H4 (cell line): ENCODE measurements around the gene SYNE2. TPM values are rescaled to one million over a fixed set of nuclear protein-coding genes. Genes with fewer than 3 reads are reported as not detected.

Experiments
- DNase-seq: peaks from one replicate; pipeline ENCODE4 v3.0.0-alpha.2; 2015; ENCODE audit warnings: low spot score
- total RNA-seq: library from RNA; depleted of rRNA; stranded (reverse); fragments of >200 nt; shearing (Covaris generic); gene quantifications from 2 replicates; pipeline ENCODE4 v1.2.3, GENCODE V29; 2014

SYNE2 gene
- total RNA-seq, 1 experiment from 2014 or later, result 10.3 TPM

DNA sequence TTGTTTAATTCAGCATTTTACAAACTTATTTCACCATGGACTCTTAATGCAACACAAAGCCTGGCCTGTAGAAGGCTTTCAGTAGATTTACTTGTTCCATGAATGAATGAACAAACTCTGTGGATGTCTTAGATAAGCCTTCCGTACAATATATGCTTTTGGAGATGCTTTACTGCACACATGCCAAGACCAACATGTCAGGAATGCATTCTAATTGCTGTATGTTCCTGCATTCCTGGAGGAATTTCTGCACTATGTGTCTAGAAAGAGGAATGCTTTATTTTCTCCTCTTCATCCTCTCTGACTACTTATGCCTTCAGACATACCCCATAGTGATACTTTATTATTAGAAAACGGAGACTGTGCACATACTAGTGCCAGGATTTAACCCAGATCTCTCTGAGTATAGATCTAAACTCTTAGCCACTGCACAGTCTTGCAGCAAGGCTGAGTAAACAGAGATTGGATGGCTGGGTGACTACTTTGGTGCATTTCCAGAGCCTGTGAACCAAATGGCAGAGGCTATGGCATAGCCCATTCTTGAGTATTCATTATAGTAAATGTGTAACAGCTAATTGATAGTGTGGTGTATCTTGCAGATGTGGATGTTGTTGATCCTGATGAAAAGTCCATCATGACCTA is 108.2 kb downstream of the SYNE2 start:
- DNase-seq, result no peak

DNA sequence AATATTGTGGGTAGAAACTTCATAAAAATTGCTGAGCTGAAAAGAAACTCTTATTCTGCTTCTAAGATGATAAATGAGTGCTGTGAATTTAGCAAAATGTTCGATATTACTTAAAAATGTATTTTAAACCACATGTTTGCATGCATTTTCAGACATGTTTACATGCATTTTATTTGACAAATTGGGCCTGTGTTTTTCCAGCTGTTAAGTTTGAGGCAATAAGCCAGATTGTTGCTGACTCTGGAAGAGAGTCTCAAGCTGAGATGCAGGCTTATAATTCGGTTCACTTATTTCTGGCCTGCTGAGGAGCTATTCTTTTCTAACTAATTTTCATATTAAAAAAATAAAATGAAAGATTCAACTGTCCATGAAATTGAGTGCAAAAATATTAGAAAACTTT is 110.1 kb downstream of the SYNE2 start:
- DNase-seq, result no peak

DNA sequence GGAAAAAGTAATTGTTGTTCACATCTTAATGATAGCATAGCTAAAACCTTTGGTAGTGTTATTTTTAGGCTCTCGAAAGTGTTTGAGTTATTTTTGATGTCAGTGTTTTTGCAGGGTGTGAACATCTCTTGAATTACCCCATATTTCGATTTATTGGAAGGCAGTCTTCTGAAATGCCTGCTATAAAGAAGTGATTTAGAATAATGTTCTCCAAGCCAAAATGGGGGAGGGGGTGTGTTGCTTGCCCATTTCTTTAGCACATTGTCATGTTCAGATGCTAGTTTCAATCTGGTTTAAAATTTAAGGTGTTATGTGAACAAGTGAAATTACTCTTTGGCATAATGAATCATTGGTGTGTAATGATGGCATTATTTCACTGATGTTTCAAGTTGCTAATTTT is 110.6 kb downstream of the SYNE2 start:
- DNase-seq, result no peak

GRCh38 chr14:63964113-63964512 is 111.3 kb downstream of the SYNE2 start:
- no peak for DNase-seq

DNA sequence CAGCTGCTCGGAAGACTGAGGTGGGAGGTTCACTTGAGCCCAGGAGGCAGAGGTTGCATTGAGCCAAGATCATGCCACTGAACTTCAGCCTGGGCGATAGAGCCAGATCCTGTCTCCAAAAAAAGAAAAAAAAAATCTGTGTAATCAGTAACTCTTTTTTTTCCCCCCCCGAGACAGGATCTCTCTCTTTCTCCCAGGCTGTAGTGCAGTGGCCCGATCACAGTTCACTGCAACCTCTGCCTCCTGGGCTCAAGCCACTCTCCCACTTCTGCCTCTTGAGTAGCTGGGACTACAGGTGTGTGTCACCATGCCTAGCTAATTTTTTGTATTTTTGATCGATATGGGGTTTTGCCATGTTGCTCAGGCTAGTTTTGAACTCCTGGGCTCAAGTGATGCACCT is 113.6 kb downstream of the SYNE2 start:
- DNase-seq, result no peak

- no peak for DNase-seq
These were observed 119.6 kb downstream of the SYNE2 start for GRCh38 chr14:63972323-63972932.

DNA sequence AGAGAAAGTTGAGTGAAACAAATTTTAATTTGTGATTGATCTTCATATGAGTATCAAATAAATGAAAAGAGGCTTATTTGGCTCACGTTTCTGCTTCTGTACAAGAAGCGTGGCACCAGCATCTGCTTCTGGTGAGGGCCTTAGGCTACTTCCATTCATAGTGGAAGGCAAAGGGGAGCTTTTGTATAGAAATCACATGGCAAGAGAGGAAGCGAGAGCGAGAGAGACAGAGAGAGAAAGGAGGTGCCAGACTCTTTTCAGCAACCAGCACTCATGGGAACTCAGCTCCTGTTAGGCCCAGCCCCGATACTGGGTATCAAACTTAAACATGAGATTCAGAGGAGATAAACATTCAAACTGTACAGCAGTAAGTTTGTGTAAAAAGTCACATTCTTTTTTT is 121.4 kb downstream of the SYNE2 start:
- DNase-seq, result no peak

GRCh38 chr14:63981569-63981968 is 128.8 kb downstream of the SYNE2 start:
- DNase-seq, result no peak

- no peak for DNase-seq
These were observed 129.4 kb downstream of the SYNE2 start for GRCh38 chr14:63982156-63982555.

DNA sequence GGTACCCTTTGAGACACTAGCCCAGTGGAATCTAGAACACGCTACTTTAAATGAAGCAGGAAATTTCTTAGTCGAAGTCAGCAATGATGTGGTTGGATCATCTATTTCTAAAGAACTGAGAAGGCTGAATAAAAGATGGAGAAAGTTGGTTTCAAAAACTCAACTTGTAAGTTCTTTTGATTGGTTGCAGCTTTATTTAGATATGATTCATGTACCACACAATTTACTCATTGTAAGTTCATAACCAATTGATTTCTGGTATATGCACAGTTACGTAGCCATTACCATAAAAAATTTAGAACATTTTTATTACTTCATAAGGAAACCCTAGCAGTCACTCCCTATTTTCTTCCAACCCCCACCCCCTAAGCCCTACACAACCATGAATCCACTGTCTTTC is 129.8 kb downstream of the SYNE2 start:
- no peak for DNase-seq

- no peak for DNase-seq
These were observed 134.2 kb downstream of the SYNE2 start for GRCh38 chr14:63986789-63987533.

DNA sequence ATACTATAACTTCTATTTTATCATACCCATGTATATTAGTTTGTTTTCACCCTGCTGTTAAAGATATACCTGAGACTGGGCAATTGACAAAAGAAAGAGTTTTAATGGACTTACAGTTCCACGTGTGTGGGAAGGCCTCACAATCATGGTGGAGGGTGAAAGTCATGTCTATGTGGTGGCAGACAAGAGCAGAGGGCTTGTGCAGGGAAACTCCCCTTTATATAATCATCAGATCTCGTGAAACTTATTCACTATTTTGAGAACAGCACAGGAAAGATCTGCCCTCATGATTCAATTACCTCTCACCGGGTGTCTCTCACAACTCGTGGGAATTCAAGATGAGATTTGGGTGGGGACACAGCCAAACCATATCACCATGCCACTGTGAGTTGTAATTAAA is 135.8 kb downstream of the SYNE2 start:
- no peak for DNase-seq

GRCh38 chr14:63991833-63992232 is 139.0 kb downstream of the SYNE2 start:
- DNase-seq, result no peak

DNA sequence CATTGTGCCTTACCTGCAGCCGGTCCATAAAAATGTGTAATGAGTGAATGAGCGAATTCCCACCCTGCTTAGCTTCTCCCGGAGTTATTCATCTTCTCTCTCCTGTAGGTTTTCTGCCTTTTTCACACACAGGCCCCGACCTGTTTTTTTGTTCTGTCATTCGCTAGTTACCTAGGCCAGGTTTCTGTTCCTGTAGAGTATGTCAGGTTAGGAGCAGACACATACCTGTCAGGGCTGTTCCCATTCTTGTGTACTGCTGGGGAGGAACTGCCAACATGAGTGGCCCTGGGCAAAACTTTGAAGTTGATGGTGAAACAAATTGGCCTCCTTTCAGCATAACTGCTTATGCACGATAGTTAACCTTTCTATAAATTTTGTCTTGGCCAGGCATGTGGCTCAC is 140.1 kb downstream of the SYNE2 start:
- no peak for DNase-seq

DNA sequence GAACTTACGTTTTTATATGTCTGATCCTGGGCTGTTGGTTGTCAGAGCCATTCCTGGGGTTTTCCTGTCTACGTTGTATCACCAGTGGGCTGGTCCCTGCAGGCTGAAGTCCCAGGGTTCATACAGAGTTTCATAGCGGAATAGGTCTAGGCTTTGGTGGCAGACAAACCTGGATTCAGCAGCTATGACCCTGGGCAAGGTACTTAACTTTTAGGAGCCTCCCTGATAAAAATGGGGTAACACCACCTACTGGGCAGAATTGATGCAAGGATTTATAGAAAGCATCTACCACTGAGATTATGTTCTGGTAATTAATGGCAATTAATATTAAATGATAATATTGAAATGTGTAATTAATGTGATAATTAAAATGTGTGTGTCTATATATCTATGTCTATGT is 141.2 kb downstream of the SYNE2 start:
- no peak for DNase-seq

DNA sequence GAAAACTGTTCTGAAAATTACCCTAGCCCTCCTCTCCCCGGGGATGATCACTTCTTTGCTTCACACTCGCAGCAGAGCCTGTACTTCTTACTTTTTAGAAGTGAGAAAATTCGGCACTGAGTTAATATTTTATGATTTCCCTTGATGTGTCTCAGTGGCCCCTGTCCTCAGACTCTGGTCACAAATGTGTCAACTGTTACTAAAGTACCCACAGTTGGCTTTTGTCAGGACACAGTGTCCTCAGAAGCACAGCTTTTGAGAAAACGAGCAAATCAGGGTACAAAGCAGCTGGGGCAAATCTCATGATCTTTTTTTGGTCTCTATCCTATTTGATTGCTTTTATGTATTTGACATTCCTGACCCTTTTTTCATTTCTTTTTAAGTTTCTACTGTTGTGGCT is 142.5 kb downstream of the SYNE2 start:
- no peak for DNase-seq

- DNase-seq, result no peak
These were observed 143.2 kb downstream of the SYNE2 start for GRCh38 chr14:63996016-63996415.

- DNase-seq, result no peak
These were observed 143.9 kb downstream of the SYNE2 start for GRCh38 chr14:63996625-63997220.

- DNase-seq, result no peak
These were observed 147.9 kb downstream of the SYNE2 start for GRCh38 chr14:64000749-64001148.

DNA sequence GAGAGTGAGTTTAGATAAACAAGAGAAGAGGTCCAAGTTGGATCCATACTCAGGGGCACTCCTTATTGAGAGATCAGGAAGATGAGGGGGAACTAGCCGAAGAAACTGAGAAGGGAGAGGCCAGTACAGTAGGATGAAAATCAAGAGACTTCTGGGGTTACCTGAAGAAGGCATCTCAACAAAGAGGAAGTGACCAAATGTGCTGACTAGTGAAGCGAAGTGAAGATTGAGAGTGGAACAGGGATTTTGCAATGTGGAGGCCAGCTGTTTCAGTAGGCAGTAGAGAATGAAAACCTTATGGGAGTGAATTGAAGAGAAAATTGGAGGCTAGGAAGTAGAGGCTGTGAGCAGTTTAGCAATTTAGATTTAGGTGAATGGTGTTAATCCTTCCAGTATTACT is 153.0 kb downstream of the SYNE2 start:
- DNase-seq, result no peak

GRCh38 chr14:64008016-64008415 is 155.2 kb downstream of the SYNE2 start:
- no peak for DNase-seq

GRCh38 chr14:64012003-64012402 is 159.2 kb downstream of the SYNE2 start:
- no peak for DNase-seq

- DNase-seq, result no peak
These were observed 159.9 kb downstream of the SYNE2 start for GRCh38 chr14:64012720-64013119.
